ENCODE data around the gene CEP162. TPM values are rescaled to one million over a fixed set of nuclear protein-coding genes. Genes with fewer than 3 reads are reported as not detected.

CEP162 gene
- total and polyA plus RNA-seq, 2 experiments from 2014 or later, result 9.2 to 15.4 TPM

- Mint-ChIP-seq H3K4me3 (no peak overlapping the region), H3K27me3 (ENCODE audit: insufficient read depth, low read depth, poor library complexity) (peaks cover 2% of the 10 kb centered on the region), H3K4me1 (no peaks in the 10 kb centered on the region), H3K27ac (no peak overlapping the region), H3K9me3 (no peaks in the 10 kb centered on the region), H3K36me3 (ENCODE audit: low read depth) (no peaks in the 10 kb centered on the region; the same call in 2 of the 3 replicates)
- ATAC-seq (no peak), DNase-seq (ENCODE audit: low spot score) (no peak)
- H4K20me1 ChIP-seq (replicated peaks; ENCODE audit: insufficient read depth), result no peaks in the 10 kb centered on the region; the same call in 1 of the 2 replicates
- no peak overlapping the region for H3K4me2 ChIP-seq
- H3K79me2 ChIP-seq (replicated peaks; ENCODE audit: insufficient read depth), result no peaks in the 10 kb centered on the region
- H3K9me2 ChIP-seq (ENCODE audit: insufficient read depth), result no peaks in the 10 kb centered on the region
- H2AFZ ChIP-seq, result no peak overlapping the region
- no peaks in the 10 kb centered on the region for H3F3A ChIP-seq (replicated peaks; ENCODE audit: low read depth)
- H3K4me3 ChIP-seq, result no peak overlapping the region
- H3K4me1 ChIP-seq (ENCODE audit: insufficient read depth), result no peaks in the 10 kb centered on the region
- H3K27me3 ChIP-seq (ENCODE audit: insufficient read depth), result no peaks in the 10 kb centered on the region
- peaks cover 8% of the 10 kb centered on the region; the same call in 1 of the 2 replicates for H3K36me3 ChIP-seq (ENCODE audit: insufficient read depth)
- TF ChIP-seq CREB1 (CRISPR knock-in tag; IDR thresholded peaks at IDR 0.05; ENCODE audit: low read depth) (no peak), REST (IDR thresholded peaks at IDR 0.05; ENCODE audit: unreplicated experiment) (no peak), ZNF114 (CRISPR knock-in tag; IDR thresholded peaks at IDR 0.05) (no peak), NANOG (IDR thresholded peaks at IDR 0.05; ENCODE audit: borderline replicate concordance) (no peak)
- H3K27ac ChIP-seq (ENCODE audit: low read depth), result no peak overlapping the region
Measured at GRCh38 chr6:84172080-84172479, 55.4 kb downstream of the CEP162 start.

DNA sequence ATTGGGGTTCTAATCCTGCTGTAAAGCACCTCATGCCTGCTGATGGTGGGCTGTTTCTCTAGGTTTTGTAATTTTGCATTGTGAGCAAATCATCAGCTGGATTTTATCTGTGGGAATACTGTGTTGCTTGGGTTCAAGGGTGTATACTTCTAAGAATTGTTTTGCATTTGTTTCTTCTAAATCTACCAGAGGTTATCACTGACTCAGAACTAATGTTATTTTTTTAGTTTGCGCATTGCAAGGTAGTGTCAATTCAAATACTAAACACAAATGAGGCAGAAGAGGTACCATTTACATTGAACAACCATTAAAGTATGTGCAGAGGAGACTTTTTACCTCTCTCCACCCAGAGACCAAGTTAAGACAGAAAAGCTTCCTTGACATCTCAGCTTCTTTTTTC, 60.0 kb downstream of the CEP162 start:
- no peak overlapping the region for H3K27ac Mint-ChIP-seq
- no peaks in the 10 kb centered on the region for H3K79me2 ChIP-seq (replicated peaks; ENCODE audit: insufficient read depth)
- H3K36me3 Mint-ChIP-seq (ENCODE audit: low read depth), result no peaks in the 10 kb centered on the region
- no peaks in the 10 kb centered on the region for H3K9me2 ChIP-seq (ENCODE audit: insufficient read depth)
- no peaks in the 10 kb centered on the region for H3K36me3 ChIP-seq (ENCODE audit: insufficient read depth)
- no peak overlapping the region for H3K27ac ChIP-seq (ENCODE audit: low read depth)
- H3K4me1 Mint-ChIP-seq, result no peaks in the 10 kb centered on the region
- no peaks in the 10 kb centered on the region for H4K20me1 ChIP-seq (replicated peaks; ENCODE audit: insufficient read depth)
- no peak overlapping the region for H3K4me2 ChIP-seq
- peaks cover 2% of the 10 kb centered on the region for H3K27me3 Mint-ChIP-seq (ENCODE audit: insufficient read depth, low read depth, poor library complexity)
- no peaks in the 10 kb centered on the region for H3F3A ChIP-seq (replicated peaks; ENCODE audit: low read depth)
- no peaks in the 10 kb centered on the region for H3K27me3 ChIP-seq (ENCODE audit: insufficient read depth)
- no peak for DNase-seq (ENCODE audit: low spot score)
- H2AFZ ChIP-seq, result no peak overlapping the region
- H3K4me3 Mint-ChIP-seq, result no peak overlapping the region
- no peak overlapping the region for H3K4me3 ChIP-seq
- H3K9me3 Mint-ChIP-seq, result no peaks in the 10 kb centered on the region
- ATAC-seq, result no peak
- H3K4me1 ChIP-seq (ENCODE audit: insufficient read depth), result no peaks in the 10 kb centered on the region
- TF ChIP-seq JUNB (IDR thresholded peaks at IDR 0.05; ENCODE audit: unreplicated experiment), result no peak
- no peak for TF ChIP-seq CREB1 (CRISPR knock-in tag; IDR thresholded peaks at IDR 0.05; ENCODE audit: low read depth)
- no peak for TF ChIP-seq NANOG (IDR thresholded peaks at IDR 0.05; ENCODE audit: borderline replicate concordance)
- TF ChIP-seq, protein P1, sequence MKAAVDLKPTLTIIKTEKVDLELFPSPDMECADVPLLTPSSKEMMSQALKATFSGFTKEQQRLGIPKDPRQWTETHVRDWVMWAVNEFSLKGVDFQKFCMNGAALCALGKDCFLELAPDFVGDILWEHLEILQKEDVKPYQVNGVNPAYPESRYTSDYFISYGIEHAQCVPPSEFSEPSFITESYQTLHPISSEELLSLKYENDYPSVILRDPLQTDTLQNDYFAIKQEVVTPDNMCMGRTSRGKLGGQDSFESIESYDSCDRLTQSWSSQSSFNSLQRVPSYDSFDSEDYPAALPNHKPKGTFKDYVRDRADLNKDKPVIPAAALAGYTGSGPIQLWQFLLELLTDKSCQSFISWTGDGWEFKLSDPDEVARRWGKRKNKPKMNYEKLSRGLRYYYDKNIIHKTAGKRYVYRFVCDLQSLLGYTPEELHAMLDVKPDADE (IDR thresholded peaks at IDR 0.05), result no peak
- TF ChIP-seq REST (IDR thresholded peaks at IDR 0.05; ENCODE audit: unreplicated experiment), result no peak
- TF ChIP-seq, protein P2, sequence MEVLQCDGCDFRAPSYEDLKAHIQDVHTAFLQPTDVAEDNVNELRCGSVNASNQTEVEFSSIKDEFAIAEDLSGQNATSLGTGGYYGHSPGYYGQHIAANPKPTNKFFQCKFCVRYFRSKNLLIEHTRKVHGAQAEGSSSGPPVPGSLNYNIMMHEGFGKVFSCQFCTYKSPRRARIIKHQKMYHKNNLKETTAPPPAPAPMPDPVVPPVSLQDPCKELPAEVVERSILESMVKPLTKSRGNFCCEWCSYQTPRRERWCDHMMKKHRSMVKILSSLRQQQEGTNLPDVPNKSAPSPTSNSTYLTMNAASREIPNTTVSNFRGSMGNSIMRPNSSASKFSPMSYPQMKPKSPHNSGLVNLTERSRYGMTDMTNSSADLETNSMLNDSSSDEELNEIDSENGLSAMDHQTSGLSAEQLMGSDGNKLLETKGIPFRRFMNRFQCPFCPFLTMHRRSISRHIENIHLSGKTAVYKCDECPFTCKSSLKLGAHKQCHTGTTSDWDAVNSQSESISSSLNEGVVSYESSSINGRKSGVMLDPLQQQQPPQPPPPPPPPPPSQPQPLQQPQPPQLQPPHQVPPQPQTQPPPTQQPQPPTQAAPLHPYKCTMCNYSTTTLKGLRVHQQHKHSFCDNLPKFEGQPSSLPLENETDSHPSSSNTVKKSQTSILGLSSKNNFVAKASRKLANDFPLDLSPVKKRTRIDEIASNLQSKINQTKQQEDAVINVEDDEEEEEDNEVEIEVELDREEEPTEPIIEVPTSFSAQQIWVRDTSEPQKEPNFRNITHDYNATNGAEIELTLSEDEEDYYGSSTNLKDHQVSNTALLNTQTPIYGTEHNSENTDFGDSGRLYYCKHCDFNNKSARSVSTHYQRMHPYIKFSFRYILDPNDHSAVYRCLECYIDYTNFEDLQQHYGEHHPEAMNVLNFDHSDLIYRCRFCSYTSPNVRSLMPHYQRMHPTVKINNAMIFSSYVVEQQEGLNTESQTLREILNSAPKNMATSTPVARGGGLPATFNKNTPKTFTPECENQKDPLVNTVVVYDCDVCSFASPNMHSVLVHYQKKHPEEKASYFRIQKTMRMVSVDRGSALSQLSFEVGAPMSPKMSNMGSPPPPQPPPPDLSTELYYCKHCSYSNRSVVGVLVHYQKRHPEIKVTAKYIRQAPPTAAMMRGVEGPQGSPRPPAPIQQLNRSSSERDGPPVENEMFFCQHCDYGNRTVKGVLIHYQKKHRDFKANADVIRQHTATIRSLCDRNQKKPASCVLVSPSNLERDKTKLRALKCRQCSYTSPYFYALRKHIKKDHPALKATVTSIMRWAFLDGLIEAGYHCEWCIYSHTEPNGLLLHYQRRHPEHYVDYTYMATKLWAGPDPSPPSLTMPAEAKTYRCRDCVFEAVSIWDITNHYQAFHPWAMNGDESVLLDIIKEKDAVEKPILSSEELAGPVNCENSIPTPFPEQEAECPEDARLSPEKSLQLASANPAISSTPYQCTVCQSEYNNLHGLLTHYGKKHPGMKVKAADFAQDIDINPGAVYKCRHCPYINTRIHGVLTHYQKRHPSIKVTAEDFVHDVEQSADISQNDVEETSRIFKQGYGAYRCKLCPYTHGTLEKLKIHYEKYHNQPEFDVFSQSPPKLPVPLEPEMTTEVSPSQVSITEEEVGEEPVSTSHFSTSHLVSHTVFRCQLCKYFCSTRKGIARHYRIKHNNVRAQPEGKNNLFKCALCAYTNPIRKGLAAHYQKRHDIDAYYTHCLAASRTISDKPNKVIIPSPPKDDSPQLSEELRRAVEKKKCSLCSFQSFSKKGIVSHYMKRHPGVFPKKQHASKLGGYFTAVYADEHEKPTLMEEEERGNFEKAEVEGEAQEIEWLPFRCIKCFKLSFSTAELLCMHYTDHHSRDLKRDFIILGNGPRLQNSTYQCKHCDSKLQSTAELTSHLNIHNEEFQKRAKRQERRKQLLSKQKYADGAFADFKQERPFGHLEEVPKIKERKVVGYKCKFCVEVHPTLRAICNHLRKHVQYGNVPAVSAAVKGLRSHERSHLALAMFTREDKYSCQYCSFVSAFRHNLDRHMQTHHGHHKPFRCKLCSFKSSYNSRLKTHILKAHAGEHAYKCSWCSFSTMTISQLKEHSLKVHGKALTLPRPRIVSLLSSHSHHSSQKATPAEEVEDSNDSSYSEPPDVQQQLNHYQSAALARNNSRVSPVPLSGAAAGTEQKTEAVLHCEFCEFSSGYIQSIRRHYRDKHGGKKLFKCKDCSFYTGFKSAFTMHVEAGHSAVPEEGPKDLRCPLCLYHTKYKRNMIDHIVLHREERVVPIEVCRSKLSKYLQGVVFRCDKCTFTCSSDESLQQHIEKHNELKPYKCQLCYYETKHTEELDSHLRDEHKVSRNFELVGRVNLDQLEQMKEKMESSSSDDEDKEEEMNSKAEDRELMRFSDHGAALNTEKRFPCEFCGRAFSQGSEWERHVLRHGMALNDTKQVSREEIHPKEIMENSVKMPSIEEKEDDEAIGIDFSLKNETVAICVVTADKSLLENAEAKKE (CRISPR knock-in tag; IDR thresholded peaks at IDR 0.05), result no peak
